ENCODE measurements around the gene FMNL2. TPM values are rescaled to one million over a fixed set of nuclear protein-coding genes. Genes with fewer than 3 reads are reported as not detected.
A peak's percentile ranks its signal among the peaks of the same experiment; 100 is the strongest.

Gene FMNL2
- total and polyA plus RNA-seq, 2 of the 4 experiments (the other 2 are of a cell fraction), result 10.9 to 11.4 TPM

DNA sequence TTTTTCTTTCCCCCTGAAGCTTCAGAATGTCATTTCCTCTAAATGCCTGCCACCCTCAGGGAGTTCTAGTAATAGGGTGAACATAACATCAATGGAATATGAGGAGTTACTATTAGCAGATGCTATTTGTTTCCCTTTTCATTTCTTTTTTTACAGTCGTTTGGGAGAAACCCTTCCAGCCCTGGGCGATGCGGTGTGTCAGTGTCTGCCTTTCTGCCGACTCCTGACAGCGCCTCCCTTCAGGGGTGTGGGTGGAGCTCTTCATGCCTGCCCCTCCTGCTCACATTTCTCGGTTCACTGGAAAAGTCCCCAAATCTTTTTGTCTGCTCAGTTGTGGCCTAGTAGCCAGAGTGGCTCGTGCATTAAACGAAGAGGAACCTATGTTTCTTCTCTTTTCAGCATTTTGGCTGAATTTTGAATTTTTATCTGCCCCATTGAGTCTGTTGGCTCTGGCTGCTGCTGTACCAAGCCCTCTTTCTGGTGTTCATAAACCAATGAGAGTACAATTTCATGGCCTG, 72.3 kb downstream of the FMNL2 start:
- Histone ChIP-seq H3K9me1 (ENCODE audit: insufficient read depth, low read length) (peaks cover 10% of the 10 kb centered on the region), H3K27ac (ENCODE audit: insufficient read depth, low read length) (no peak overlapping the region), H4K8ac (ENCODE audit: low read depth in 2 of 2, low read length in 2 of 2) (peak overlapping the region; percentile 33 to 72; a peak in 2 of 4 replicates), H3K56ac (ENCODE audit: extremely low read depth, insufficient read depth, low read length) (0 out of 2 replicates have a peak overlapping the region, but pooled peaks have one; percentile 46), H3K4me1 (ENCODE audit: control insufficient read depth, insufficient read depth, low read length) (peaks cover 8% of the 10 kb centered on the region; the same call in 1 of the 2 replicates), H3K27me3 (ENCODE audit: control insufficient read depth, insufficient read depth, low read length) (no peaks in the 10 kb centered on the region), H2BK15ac (ENCODE audit: low read depth, low read length) (no peak overlapping the region; the same call in 2 of the 3 replicates), H4K20me1 (ENCODE audit: insufficient read depth, low read length) (no peaks in the 10 kb centered on the region), H3K23ac (ENCODE audit: low read depth, low read length) (no peak overlapping the region), H4K91ac (ENCODE audit: insufficient read depth, low read depth, low read length) (no peak overlapping the region), H4K5ac (ENCODE audit: low read depth, low read length) (no peak overlapping the region), H3K36me3 (ENCODE audit: control insufficient read depth, insufficient read depth, low read length) (no peaks in the 10 kb centered on the region), H3K9ac (ENCODE audit: low read depth, low read length) (no peak overlapping the region), H3K9me3 (ENCODE audit: control insufficient read depth, insufficient read depth, low read length) (no peaks in the 10 kb centered on the region), H3K4me3 (ENCODE audit: insufficient read depth, low read depth, low read length) (peak overlapping the region; percentile 30; the same call in 1 of the 2 replicates), H3K4ac (ENCODE audit: low read depth, low read length) (peak overlapping the region; percentile 46; the same call in 1 of the 2 replicates), H2BK120ac (ENCODE audit: low read depth, low read length) (no peak overlapping the region), H2AK5ac (ENCODE audit: low read depth, low read length) (no peak overlapping the region), H3K14ac (replicated peaks; ENCODE audit: low read depth, low read length) (0 out of 2 replicates have a peak overlapping the region, but pooled peaks have one; percentile 56), H2AK9ac (replicated peaks; ENCODE audit: low read depth, low read length, poor library complexity) (no peak overlapping the region), H3K18ac (ENCODE audit: low read depth, low read length) (no peak overlapping the region), H2AFZ (replicated peaks; ENCODE audit: low read length, poor library complexity) (no peak overlapping the region), H3K79me1 (ENCODE audit: low read depth in 1 of 2, low read length in 2 of 2) (peaks cover 45 to 67% of the 10 kb centered on the region in 2 experiments), H3K4me2 (ENCODE audit: low read depth, low read length) (peak overlapping the region; percentile 88), H2BK20ac (ENCODE audit: low read depth, low read length) (0 out of 2 replicates have a peak overlapping the region, but pooled peaks have one; percentile 2), H2BK5ac (ENCODE audit: low read depth, low read length, poor library complexity, severe bottlenecking) (no peak overlapping the region)
- ATAC-seq (ENCODE audit: low read depth) (peak; percentile 85), DNase-seq (peak; percentile 54)
- 38% methylated on average over 5 of the region's 8 CpGs; no CpG with 5 or more reads in 1 of the 2 experiments for WGBS, 2 experiments (ENCODE audit: extremely low coverage in 2 of 2, insufficient read length in 1 of 2)
- TF ChIP-seq SMC3 (IDR thresholded peaks at IDR 0.05; ENCODE audit: low read depth, low read length) (no peak), MAFK (IDR thresholded peaks at IDR 0.05; ENCODE audit: low read depth, low read length) (no peak), FOS (IDR thresholded peaks at IDR 0.05; ENCODE audit: low read depth, low read length) (no peak), POLR2A (IDR thresholded peaks at IDR 0.05; ENCODE audit: low read depth, low read length) (no peak), CHD1 (IDR thresholded peaks at IDR 0.05; ENCODE audit: low read depth, low read length) (no peak), CEBPB (IDR thresholded peaks at IDR 0.05; ENCODE audit: low read depth, low read length) (no peak), RFX5 (IDR thresholded peaks at IDR 0.05; ENCODE audit: low read depth, low read length) (no peak), NFE2L2 (IDR thresholded peaks at IDR 0.05; ENCODE audit: low read depth, low read length) (no peak), MXI1 (IDR thresholded peaks at IDR 0.05; ENCODE audit: borderline replicate concordance, low read depth, low read length) (no peak), RCOR1 (IDR thresholded peaks at IDR 0.05; ENCODE audit: insufficient replicate concordance, low read length) (no peak)
- TF ChIP-seq, protein P1, sequence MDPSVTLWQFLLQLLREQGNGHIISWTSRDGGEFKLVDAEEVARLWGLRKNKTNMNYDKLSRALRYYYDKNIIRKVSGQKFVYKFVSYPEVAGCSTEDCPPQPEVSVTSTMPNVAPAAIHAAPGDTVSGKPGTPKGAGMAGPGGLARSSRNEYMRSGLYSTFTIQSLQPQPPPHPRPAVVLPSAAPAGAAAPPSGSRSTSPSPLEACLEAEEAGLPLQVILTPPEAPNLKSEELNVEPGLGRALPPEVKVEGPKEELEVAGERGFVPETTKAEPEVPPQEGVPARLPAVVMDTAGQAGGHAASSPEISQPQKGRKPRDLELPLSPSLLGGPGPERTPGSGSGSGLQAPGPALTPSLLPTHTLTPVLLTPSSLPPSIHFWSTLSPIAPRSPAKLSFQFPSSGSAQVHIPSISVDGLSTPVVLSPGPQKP (IDR thresholded peaks at IDR 0.05; ENCODE audit: borderline replicate concordance, low read depth, low read length), result no peak
- TF ChIP-seq, protein P2, sequence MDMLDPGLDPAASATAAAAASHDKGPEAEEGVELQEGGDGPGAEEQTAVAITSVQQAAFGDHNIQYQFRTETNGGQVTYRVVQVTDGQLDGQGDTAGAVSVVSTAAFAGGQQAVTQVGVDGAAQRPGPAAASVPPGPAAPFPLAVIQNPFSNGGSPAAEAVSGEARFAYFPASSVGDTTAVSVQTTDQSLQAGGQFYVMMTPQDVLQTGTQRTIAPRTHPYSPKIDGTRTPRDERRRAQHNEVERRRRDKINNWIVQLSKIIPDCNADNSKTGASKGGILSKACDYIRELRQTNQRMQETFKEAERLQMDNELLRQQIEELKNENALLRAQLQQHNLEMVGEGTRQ (IDR thresholded peaks at IDR 0.05; ENCODE audit: low read depth, low read length), result no peak
- TF ChIP-seq, protein P3, sequence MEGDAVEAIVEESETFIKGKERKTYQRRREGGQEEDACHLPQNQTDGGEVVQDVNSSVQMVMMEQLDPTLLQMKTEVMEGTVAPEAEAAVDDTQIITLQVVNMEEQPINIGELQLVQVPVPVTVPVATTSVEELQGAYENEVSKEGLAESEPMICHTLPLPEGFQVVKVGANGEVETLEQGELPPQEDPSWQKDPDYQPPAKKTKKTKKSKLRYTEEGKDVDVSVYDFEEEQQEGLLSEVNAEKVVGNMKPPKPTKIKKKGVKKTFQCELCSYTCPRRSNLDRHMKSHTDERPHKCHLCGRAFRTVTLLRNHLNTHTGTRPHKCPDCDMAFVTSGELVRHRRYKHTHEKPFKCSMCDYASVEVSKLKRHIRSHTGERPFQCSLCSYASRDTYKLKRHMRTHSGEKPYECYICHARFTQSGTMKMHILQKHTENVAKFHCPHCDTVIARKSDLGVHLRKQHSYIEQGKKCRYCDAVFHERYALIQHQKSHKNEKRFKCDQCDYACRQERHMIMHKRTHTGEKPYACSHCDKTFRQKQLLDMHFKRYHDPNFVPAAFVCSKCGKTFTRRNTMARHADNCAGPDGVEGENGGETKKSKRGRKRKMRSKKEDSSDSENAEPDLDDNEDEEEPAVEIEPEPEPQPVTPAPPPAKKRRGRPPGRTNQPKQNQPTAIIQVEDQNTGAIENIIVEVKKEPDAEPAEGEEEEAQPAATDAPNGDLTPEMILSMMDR (conservative IDR thresholded peaks at IDR 0.05; ENCODE audit: low read depth, low read length), result no peak
- dilution Hi-C loops (cut with HindIII; ENCODE audit: low sequenced_read_pairs, unreplicated experiment), result no loop called here
- CTCF ChIA-PET, result no interaction called here
- in situ Hi-C loops (cut with MboI; ENCODE audit: low sequenced_read_pairs), result no loop called here
- intact Hi-C loops (cut with micrococcal nuclease), result no loop called here
- POLR2A ChIA-PET (ENCODE audit: unreplicated experiment), result no interaction called here
- no TSS peak for BruUV-seq (replicated peaks)

Measured in IMR-90 (cell line).